Measurements from ENCODE around the gene DGKG. TPM values are rescaled to one million over a fixed set of nuclear protein-coding genes. Genes with fewer than 3 reads are reported as not detected.

The DGKG gene
- total and polyA plus RNA-seq, 2 of the 8 experiments (the other 6 are each of a cell fraction or from before 2014, with no cell fraction given) = 0.30 to 0.48 TPM

DNA sequence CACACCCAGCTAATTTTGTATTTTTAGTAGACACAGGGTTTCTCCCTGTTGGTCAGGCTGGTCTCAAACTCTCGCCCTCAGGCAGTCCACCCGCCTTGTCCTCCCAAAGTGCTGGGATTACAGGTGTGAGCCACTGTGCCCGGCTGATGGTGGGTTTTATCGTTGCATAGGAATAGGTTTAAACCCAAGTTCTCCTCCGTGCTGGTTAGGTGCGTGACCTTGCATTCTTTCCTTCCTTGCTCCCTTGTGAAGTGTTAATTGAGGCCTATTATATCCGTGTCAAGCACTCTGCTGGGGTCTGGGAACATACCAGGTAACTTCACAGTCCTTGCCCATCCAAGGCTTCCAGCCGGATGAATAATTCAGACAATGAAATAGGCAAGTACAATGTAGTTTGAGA lies 233.9 kb downstream of the DGKG start:
- WGBS, 2 experiments (ENCODE audit: extremely low coverage in 1 of 2, insufficient coverage in 1 of 2, insufficient read length in 1 of 2, insufficient replicate concordance in 2 of 2, low coverage in 1 of 2, low lambda C conversion rate in 2 of 2, missing lambda C conversion rate in 1 of 2) = 47% methylated on average over 6 of the region's 8 CpGs; no CpG with 5 or more reads in 1 of the 2 experiments
- DNase-seq (ENCODE audit: low read depth in 1 of 2, low spot score in 2 of 2) = no peak

More for the DNA sequence above, 233.9 kb downstream of the DGKG start:
- Histone ChIP-seq H4K20me1 (replicated peaks in 1 of 2; ENCODE audit: control insufficient read depth in 1 of 2, insufficient read depth in 2 of 2, low read length in 2 of 2) (peaks cover 0 to 3% of the 10 kb centered on the region in 2 experiments), H3K4ac (replicated peaks; ENCODE audit: insufficient read length, low read depth, low read length) (no peak overlapping the region), H3K4me1 (replicated peaks in 1 of 4; ENCODE audit: control insufficient read depth in 3 of 4, insufficient read depth in 4 of 4, low read length in 3 of 4) (peaks cover 2 to 6% (median 4%) of the 10 kb centered on the region in 4 experiments; a peak in 3 of 7 replicates), H3K23ac (ENCODE audit: insufficient read length) (no peak overlapping the region), H2BK120ac (replicated peaks; ENCODE audit: low read depth, low read length) (no peak overlapping the region), H2AK5ac (ENCODE audit: low read depth, low read length) (no peak overlapping the region), H3K79me2 (ENCODE audit: control insufficient read depth in 1 of 2, insufficient read depth in 2 of 2, low read length in 2 of 2) (no peaks in the 10 kb centered on the region), H3K27ac (ENCODE audit: low read depth, low read length) (no peak overlapping the region), H2BK20ac (ENCODE audit: low read length) (no peak overlapping the region), H3K23me2 (ENCODE audit: low read depth, low read length) (peaks cover 16% of the 10 kb centered on the region; the same call in 1 of the 2 replicates), H2AFZ (ENCODE audit: low read length) (no peak overlapping the region), H2BK12ac (ENCODE audit: low read depth, low read length) (no peak overlapping the region), H3K4me2 (ENCODE audit: insufficient read depth in 1 of 2, low read depth in 2 of 2, low read length in 2 of 2) (0 out of 4 replicates have a peak overlapping the region, but pooled peaks of 1 of the 2 experiments have one; percentile 28), H3K9ac (replicated peaks in 1 of 4; ENCODE audit: extremely low read depth in 1 of 4, low read depth in 3 of 4, low read length in 3 of 4) (no peak overlapping the region; a peak in 1 of 7 replicates), H4K91ac (replicated peaks; ENCODE audit: insufficient read length, low read length) (no peak overlapping the region), H4K5ac (ENCODE audit: insufficient read length, low read depth, low read length) (no peak overlapping the region), H3K36me3 (ENCODE audit: control insufficient read depth in 2 of 4, insufficient read depth in 4 of 4, low read length in 3 of 4) (no peaks in the 10 kb centered on the region), H3K27me3 (replicated peaks in 1 of 4; ENCODE audit: control insufficient read depth in 3 of 4, extremely low read depth in 1 of 4, insufficient read depth in 3 of 4, low read length in 3 of 4) (no peaks in the 10 kb centered on the region; a peak in 2 of 7 replicates), H3K56ac (replicated peaks; ENCODE audit: insufficient read length, low read depth, low read length) (no peak overlapping the region), H2BK5ac (ENCODE audit: low read depth, low read length) (no peak overlapping the region), H4K8ac (ENCODE audit: extremely low read depth, insufficient read depth, low read length) (no peak overlapping the region), H3K14ac (ENCODE audit: insufficient read length) (no peak overlapping the region), H3K18ac (ENCODE audit: extremely low read depth, low read length) (no peak overlapping the region), H3K79me1 (ENCODE audit: low read depth, low read length) (no peaks in the 10 kb centered on the region), H2BK15ac (ENCODE audit: low read length) (no peak overlapping the region), H3K9me3 (ENCODE audit: insufficient read depth in 2 of 2, low read depth in 1 of 2, low read length in 1 of 2) (no peaks in the 10 kb centered on the region), H3K4me3 (ENCODE audit: extremely low read depth in 1 of 4, insufficient read depth in 2 of 4, low read depth in 3 of 4, low read length in 4 of 4) (no peak overlapping the region)
- FAIRE-seq = peak; percentile 48
- TF ChIP-seq SIX5 (IDR thresholded peaks at IDR 0.05; ENCODE audit: low read depth, low read length) = no peak
- TF ChIP-seq NANOG (IDR thresholded peaks at IDR 0.05; ENCODE audit: insufficient read depth, low read depth, low read length, poor library complexity, severe bottlenecking) = peak; percentile 75
- no peak for TF ChIP-seq BCL11A (IDR thresholded peaks at IDR 0.05; ENCODE audit: low read depth in 2 of 2, low read length in 2 of 2)
- TF ChIP-seq TEAD4 (IDR thresholded peaks at IDR 0.05; ENCODE audit: low read depth, low read length) = peak; percentile 61
- POLR2A ChIA-PET (ENCODE audit: partially characterized antibody) = interaction anchor here (0.5 kb wide), 1 partner anchor 101 kb away, joined by 3 read pairs; no protein-coding TSS in a partner anchor
- CTCF ChIA-PET (ENCODE audit: partially characterized antibody) = interaction anchor here (0.7 to 1.4 kb wide), 2 partner anchors 10 to 127 kb away, joined by 3 read pairs; no protein-coding TSS in a partner anchor
